Suprapubic skin (tissue), 4 donors: Measurements from ENCODE around the gene BRIP1.

Experiments used
- POLR2A ChIP-seq, 2 donors: fragments of 450-650 bp; IDR thresholded peaks; one replicate each; pipeline ENCODE4 v1.6.1; 2017; ENCODE audit warnings: antibody characterized with exemption in 2 of 2, mild to moderate bottlenecking in 2 of 2, moderate library complexity in 2 of 2
- POLR2AphosphoS5 ChIP-seq, 3 donors: sonication (generic); formaldehyde crosslinking; IDR thresholded peaks; one replicate each; pipeline ENCODE4 v1.6.1; 2017; ENCODE audit warnings: antibody characterized with exemption in 3 of 3
- TF ChIP-seq, protein P1 (sequence below), 2 donors: fragments of 200-600 bp in 1 of 2; fragments of 450-650 bp in 1 of 2; sonication (generic) in 1 of 2; IDR thresholded peaks; one replicate each; pipeline ENCODE4 v1.5.1; 2016 to 2019; ENCODE audit warnings: antibody characterized with exemption in 2 of 2, mild to moderate bottlenecking in 1 of 2, moderate library complexity in 1 of 2

- TF ChIP-seq, protein P1, sequence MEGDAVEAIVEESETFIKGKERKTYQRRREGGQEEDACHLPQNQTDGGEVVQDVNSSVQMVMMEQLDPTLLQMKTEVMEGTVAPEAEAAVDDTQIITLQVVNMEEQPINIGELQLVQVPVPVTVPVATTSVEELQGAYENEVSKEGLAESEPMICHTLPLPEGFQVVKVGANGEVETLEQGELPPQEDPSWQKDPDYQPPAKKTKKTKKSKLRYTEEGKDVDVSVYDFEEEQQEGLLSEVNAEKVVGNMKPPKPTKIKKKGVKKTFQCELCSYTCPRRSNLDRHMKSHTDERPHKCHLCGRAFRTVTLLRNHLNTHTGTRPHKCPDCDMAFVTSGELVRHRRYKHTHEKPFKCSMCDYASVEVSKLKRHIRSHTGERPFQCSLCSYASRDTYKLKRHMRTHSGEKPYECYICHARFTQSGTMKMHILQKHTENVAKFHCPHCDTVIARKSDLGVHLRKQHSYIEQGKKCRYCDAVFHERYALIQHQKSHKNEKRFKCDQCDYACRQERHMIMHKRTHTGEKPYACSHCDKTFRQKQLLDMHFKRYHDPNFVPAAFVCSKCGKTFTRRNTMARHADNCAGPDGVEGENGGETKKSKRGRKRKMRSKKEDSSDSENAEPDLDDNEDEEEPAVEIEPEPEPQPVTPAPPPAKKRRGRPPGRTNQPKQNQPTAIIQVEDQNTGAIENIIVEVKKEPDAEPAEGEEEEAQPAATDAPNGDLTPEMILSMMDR (IDR thresholded peaks at IDR 0.05), result no peak
- no peak for TF ChIP-seq POLR2A (IDR thresholded peaks at IDR 0.05)
- TF ChIP-seq POLR2AphosphoS5 (IDR thresholded peaks at IDR 0.05), result no peak
These were observed 113.4 kb downstream of the BRIP1 start for GRCh38 chr17:61749823-61750404.
